HepG2 (cell line): ENCODE data around the gene F7. TPM values are rescaled to one million over a fixed set of nuclear protein-coding genes. Genes with fewer than 3 reads are reported as not detected.

Experiments
- ATF7 ChIP-seq, 2 experiments: fragments of 450-650 bp in 1 of 2; sonication (generic) in 1 of 2; formaldehyde crosslinking in 1 of 2; IDR thresholded peaks; 2 replicates each; pipeline versions ENCODE4 v1.4.0 to v1.6.1; 2016 to 2020; ENCODE audit warnings: antibody characterized with exemption in 1 of 2, mild to moderate bottlenecking in 1 of 2, missing genetic modification reagents in 1 of 2
- DNMT3B ChIP-seq: conservative IDR thresholded peaks from 2 replicates; pipeline ENCODE4 v1.6.1; 2016; ENCODE audit warnings: missing biosample characterization, control low read depth
- HBP1 ChIP-seq: IDR thresholded peaks from 2 replicates; pipeline ENCODE4 v1.6.1; 2016; ENCODE audit warnings: low read depth, control low read depth
- HDAC1 ChIP-seq: sonication (generic); formaldehyde crosslinking; IDR thresholded peaks from 2 replicates; pipeline ENCODE4 v1.5.1; 2020; ENCODE audit warnings: mild to moderate bottlenecking, missing genetic modification reagents
- HNRNPLL ChIP-seq: fragments of 200-400 bp; formaldehyde crosslinking; IDR thresholded peaks from 2 replicates; pipeline ENCODE4 v1.6.1; 2017; ENCODE audit warnings: mild to moderate bottlenecking, low read depth, low read length; ENCODE audit not compliant: poor library complexity, severe bottlenecking
- HOXA7 ChIP-seq: sonication (generic); formaldehyde crosslinking; IDR thresholded peaks from 2 replicates; pipeline ENCODE4 v1.8.1; 2022; ENCODE audit warnings: mild to moderate bottlenecking, missing genetic modification reagents, moderate library complexity
- NR2F2 ChIP-seq: IDR thresholded peaks from 2 replicates; pipeline ENCODE4 v1.6.1; 2012; ENCODE audit warnings: low read depth, inconsistent platforms, borderline replicate concordance
- POGZ ChIP-seq: sonication (generic); formaldehyde crosslinking; IDR thresholded peaks from 2 replicates; pipeline ENCODE4 v1.4.0; 2020; ENCODE audit warnings: mild to moderate bottlenecking, missing genetic modification reagents
- ZNF280B ChIP-seq: sonication (generic); formaldehyde crosslinking; IDR thresholded peaks from 2 replicates; pipeline ENCODE4 v1.5.0; 2020; ENCODE audit warnings: missing genetic modification reagents, mild to moderate bottlenecking, borderline replicate concordance
- ZNF530 ChIP-seq: sonication (generic); formaldehyde crosslinking; IDR thresholded peaks from 2 replicates; pipeline ENCODE4 v1.5.0; 2020; ENCODE audit warnings: low read depth, mild to moderate bottlenecking, missing genetic modification reagents
- ZNF569 ChIP-seq: sonication (generic); formaldehyde crosslinking; IDR thresholded peaks from 2 replicates; pipeline ENCODE4 v1.5.0; 2020; ENCODE audit warnings: mild to moderate bottlenecking, missing genetic modification reagents, moderate library complexity, borderline replicate concordance
- ZNF589 ChIP-seq: sonication (generic); formaldehyde crosslinking; conservative IDR thresholded peaks from 2 replicates; pipeline ENCODE4 v1.8.0; 2022; ENCODE audit warnings: mild to moderate bottlenecking, moderate library complexity, missing genetic modification reagents
- ZNF598 ChIP-seq: sonication (generic); formaldehyde crosslinking; IDR thresholded peaks from 2 replicates; pipeline ENCODE4 v1.5.1; 2020; ENCODE audit warnings: mild to moderate bottlenecking, missing genetic modification reagents, borderline replicate concordance
- ZNF724P ChIP-seq: sonication (generic); formaldehyde crosslinking; IDR thresholded peaks from 2 replicates; pipeline ENCODE4 v1.8.0; 2022; ENCODE audit warnings: missing genetic modification reagents, borderline replicate concordance
- ZNF749 ChIP-seq: sonication (generic); formaldehyde crosslinking; IDR thresholded peaks from 2 replicates; pipeline ENCODE4 v1.8.0; 2022; ENCODE audit warnings: mild to moderate bottlenecking, missing genetic modification reagents, moderate library complexity, borderline replicate concordance
- polyA plus RNA-seq, 8 experiments: library from polyadenylated mRNA; depleted of rRNA in 3 of 8; stranded (reverse) in 7 of 8; unstranded in 1 of 8; fragments of >200 nt; fragmentation: Illumina TruSeq in 4 of 8; extraction: Trizol in 4 of 8; gene quantifications; 2 replicates each; pipeline versions ENCODE4 v1.2.1 to v1.2.3, GENCODE V29; 2011 to 2016; ENCODE audit warnings: low read depth in 4 of 8, missing spikeins in 1 of 8, mixed read lengths in 1 of 8; ENCODE audit not compliant: insufficient read depth in 1 of 8
- total RNA-seq, 5 experiments: library from RNA; depleted of rRNA; stranded (reverse); fragments of >200 nt; fragmentation: Illumina TruSeq; extraction: Trizol; gene quantifications; 2 replicates each; pipeline ENCODE4 v1.2.3, GENCODE V29; 2016; ENCODE audit warnings: low read depth in 1 of 5

F7 gene
- total and polyA plus RNA-seq, 2 of the 13 experiments (the other 11 are each of a cell fraction or from before 2014, with no cell fraction given) = 12.6 to 26.5 TPM

- TF ChIP-seq HDAC1 (CRISPR knock-in tag) = peak; percentile 8; the same call in 1 of the 2 replicates
- TF ChIP-seq ZNF280B (CRISPR knock-in tag) = no peak
- TF ChIP-seq DNMT3B (CRISPR knock-in tag) = no peak
- 0 out of 2 replicates have a peak, but pooled peaks have one; percentile 11 for TF ChIP-seq ZNF589 (CRISPR knock-in tag)
- 0 out of 2 replicates have a peak, but pooled peaks have one; percentile 3 for TF ChIP-seq POGZ (CRISPR knock-in tag)
- TF ChIP-seq ZNF749 (CRISPR knock-in tag) = 0 out of 2 replicates have a peak, but pooled peaks have one; percentile 10
- TF ChIP-seq HNRNPLL = peak; percentile 18
- 0 out of 2 replicates have a peak, but pooled peaks have one; percentile 13 for TF ChIP-seq ZNF598
- no peak for TF ChIP-seq ATF7 (IDR thresholded peaks at IDR 0.05)
- TF ChIP-seq ATF7 (CRISPR knock-in tag; IDR thresholded peaks at IDR 0.05) = peak; percentile 9; the same call in 1 of the 2 replicates
- TF ChIP-seq ZNF724P (CRISPR knock-in tag) = no peak
- TF ChIP-seq NR2F2 = no peak
- TF ChIP-seq ZNF530 (CRISPR knock-in tag) = no peak
- TF ChIP-seq ZNF569 = 0 out of 2 replicates have a peak, but pooled peaks have one; percentile 33
- TF ChIP-seq HBP1 (CRISPR knock-in tag) = no peak
- no peak for TF ChIP-seq HOXA7
Observed at GRCh38 chr13:113105921-113106452, 396 bp downstream of the F7 start (continued).
